Activated naive CD4-positive, alpha-beta T cell (primary cell): ENCODE results near the gene ITPKC.

Experiments
- DNase-seq, 4 experiments: peaks; one replicate each; lab custom pipeline; 2025; lab: John Stamatoyannopoulos, UW

Gene ITPKC

GRCh38 chr19:40740747-40741146, 23.8 kb downstream of the ITPKC start:
- no peak for DNase-seq

- no peak for DNase-seq
Observed at GRCh38 chr19:40741527-40742390, 24.8 kb downstream of the ITPKC start.

- DNase-seq, result no peak
Observed at GRCh38 chr19:40742477-40742876, 25.6 kb downstream of the ITPKC start.

- DNase-seq, result no peak
Observed at GRCh38 chr19:40742886-40743285, 26.0 kb downstream of the ITPKC start.

- DNase-seq, result no peak
Observed at GRCh38 chr19:40743926-40744325, 27.0 kb downstream of the ITPKC start.

GRCh38 chr19:40744554-40745401, 27.9 kb downstream of the ITPKC start:
- no peak for DNase-seq

- no peak for DNase-seq
Observed at GRCh38 chr19:40745402-40745780, 28.5 kb downstream of the ITPKC start.

- no peak for DNase-seq
Observed at GRCh38 chr19:40747536-40747935, 30.6 kb downstream of the ITPKC start.

- DNase-seq, result peak; percentile 93 to 100 (median 99)
Observed at GRCh38 chr19:40750058-40750873, 33.4 kb downstream of the ITPKC start, which contains the start of gene ACTMAP. ACTMAP (minus strand) TSS chr19:40750477; CDS start chr19:40749803, 674 bp downstream.

- peak; percentile 90 to 99 (median 92) for DNase-seq
Observed at GRCh38 chr19:40750874-40751537, 34.1 kb downstream of the ITPKC start, which contains the start of gene SNRPA. SNRPA (plus strand) TSS chr19:40751203; CDS start chr19:40751409, 206 bp downstream.

- DNase-seq, result no peak
Observed at GRCh38 chr19:40752257-40752781, 35.4 kb downstream of the ITPKC start.

- DNase-seq, result no peak
Observed at GRCh38 chr19:40754611-40755247, 37.8 kb downstream of the ITPKC start.

- no peak for DNase-seq
Observed at GRCh38 chr19:40755248-40755624, 38.3 kb downstream of the ITPKC start.

GRCh38 chr19:40755791-40756190, 38.9 kb downstream of the ITPKC start:
- no peak for DNase-seq

GRCh38 chr19:40756502-40757110, 39.7 kb downstream of the ITPKC start:
- DNase-seq, result no peak

- DNase-seq, result no peak
Observed at GRCh38 chr19:40758491-40758890, 41.6 kb downstream of the ITPKC start.

GRCh38 chr19:40759352-40759751, 42.4 kb downstream of the ITPKC start:
- DNase-seq, result no peak

- DNase-seq, result no peak
Observed at GRCh38 chr19:40762754-40763470, 46.0 kb downstream of the ITPKC start.

GRCh38 chr19:40763526-40763925, 46.6 kb downstream of the ITPKC start:
- no peak for DNase-seq
